Glutamatergic neuron (in vitro differentiated cells): ENCODE results near the gene CTNNA2. TPM values are rescaled to one million over a fixed set of nuclear protein-coding genes. Genes with fewer than 3 reads are reported as not detected.

Source experiments
- DNase-seq: peaks from one replicate; pipeline ENCODE4 v3.0.0; 2022
- H3K27ac Mint-ChIP-seq: one replicate; pipeline ENCODE4 v1.8.0; 2020; ENCODE audit warnings: mild to moderate bottlenecking, mixed read lengths, inconsistent platforms; ENCODE audit not compliant: unreplicated experiment
- H3K27me3 Mint-ChIP-seq: one replicate; pipeline ENCODE4 v1.8.0; 2020; ENCODE audit warnings: mild to moderate bottlenecking, moderate library complexity, mixed read lengths, inconsistent platforms; ENCODE audit not compliant: unreplicated experiment
- H3K36me3 Mint-ChIP-seq: one replicate; pipeline ENCODE4 v1.8.0; 2020; ENCODE audit warnings: mild to moderate bottlenecking, mixed read lengths, inconsistent platforms; ENCODE audit not compliant: unreplicated experiment
- H3K4me1 Mint-ChIP-seq: one replicate; pipeline ENCODE4 v1.8.0; 2020; ENCODE audit warnings: mild to moderate bottlenecking, low read depth, mixed read lengths, inconsistent platforms; ENCODE audit not compliant: unreplicated experiment
- H3K4me3 Mint-ChIP-seq: one replicate; pipeline ENCODE4 v1.8.0; 2020; ENCODE audit warnings: mild to moderate bottlenecking, mixed read lengths, inconsistent platforms; ENCODE audit not compliant: unreplicated experiment
- H3K9me3 Mint-ChIP-seq: one replicate; pipeline ENCODE4 v1.8.0; 2020; ENCODE audit warnings: mild to moderate bottlenecking, moderate library complexity, mixed read lengths, inconsistent platforms; ENCODE audit not compliant: unreplicated experiment
- total RNA-seq: library from RNA; stranded (reverse); fragmentation: NEBNext Ultra II Directional; extraction: Animal tissue kit (Norgen Biotek cat#: 25700); gene quantifications from one replicate; pipeline ENCODE4 v1.2.1, GENCODE V29; 2021; ENCODE audit not compliant: unreplicated experiment
- TF ChIP-seq, protein P1 (sequence below): fragments of 200-600 bp; sonication (generic); IDR thresholded peaks from one replicate; pipeline ENCODE4 v1.5.0; 2021; ENCODE audit not compliant: partially characterized antibody, unreplicated experiment

Gene CTNNA2
- total RNA-seq, 1 donor from 2014 or later: 76.2 TPM

DNA sequence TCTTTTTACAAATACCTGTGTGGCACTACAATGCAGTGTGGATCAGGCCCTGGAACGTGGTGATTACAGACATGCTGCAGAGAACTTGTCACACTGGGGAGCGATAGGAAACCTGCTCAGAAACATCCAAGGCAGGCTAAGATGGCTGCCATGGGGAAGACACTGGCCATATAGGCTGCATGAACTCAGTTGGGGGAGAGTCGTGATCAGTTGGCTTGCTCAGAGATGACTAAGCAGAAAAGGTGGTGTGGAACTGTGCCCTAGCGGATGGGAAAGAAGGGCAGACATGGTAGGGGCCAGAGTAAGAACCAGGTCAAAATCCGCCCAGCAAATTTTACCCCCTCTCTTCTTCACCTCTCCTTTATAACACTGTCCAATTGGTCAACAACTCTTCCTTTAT is 483.9 kb downstream of the CTNNA2 start:
- H3K36me3 Mint-ChIP-seq: no peaks in the 10 kb centered on the region
- no peak overlapping the region for H3K27ac Mint-ChIP-seq
- no peaks in the 10 kb centered on the region for H3K4me1 Mint-ChIP-seq
- DNase-seq: no peak
- TF ChIP-seq, protein P1, sequence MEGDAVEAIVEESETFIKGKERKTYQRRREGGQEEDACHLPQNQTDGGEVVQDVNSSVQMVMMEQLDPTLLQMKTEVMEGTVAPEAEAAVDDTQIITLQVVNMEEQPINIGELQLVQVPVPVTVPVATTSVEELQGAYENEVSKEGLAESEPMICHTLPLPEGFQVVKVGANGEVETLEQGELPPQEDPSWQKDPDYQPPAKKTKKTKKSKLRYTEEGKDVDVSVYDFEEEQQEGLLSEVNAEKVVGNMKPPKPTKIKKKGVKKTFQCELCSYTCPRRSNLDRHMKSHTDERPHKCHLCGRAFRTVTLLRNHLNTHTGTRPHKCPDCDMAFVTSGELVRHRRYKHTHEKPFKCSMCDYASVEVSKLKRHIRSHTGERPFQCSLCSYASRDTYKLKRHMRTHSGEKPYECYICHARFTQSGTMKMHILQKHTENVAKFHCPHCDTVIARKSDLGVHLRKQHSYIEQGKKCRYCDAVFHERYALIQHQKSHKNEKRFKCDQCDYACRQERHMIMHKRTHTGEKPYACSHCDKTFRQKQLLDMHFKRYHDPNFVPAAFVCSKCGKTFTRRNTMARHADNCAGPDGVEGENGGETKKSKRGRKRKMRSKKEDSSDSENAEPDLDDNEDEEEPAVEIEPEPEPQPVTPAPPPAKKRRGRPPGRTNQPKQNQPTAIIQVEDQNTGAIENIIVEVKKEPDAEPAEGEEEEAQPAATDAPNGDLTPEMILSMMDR: no peak
- H3K27me3 Mint-ChIP-seq: no peaks in the 10 kb centered on the region
- no peak overlapping the region for H3K4me3 Mint-ChIP-seq
- H3K9me3 Mint-ChIP-seq: no peaks in the 10 kb centered on the region

- Mint-ChIP-seq H3K36me3 (no peaks in the 10 kb centered on the region), H3K4me1 (no peaks in the 10 kb centered on the region), H3K4me3 (no peak overlapping the region), H3K27ac (no peak overlapping the region), H3K27me3 (peaks cover 2% of the 10 kb centered on the region), H3K9me3 (no peaks in the 10 kb centered on the region)
- DNase-seq: no peak
- TF ChIP-seq, protein P1: no peak
These were observed 488.9 kb downstream of the CTNNA2 start for GRCh38 chr2:80001701-80002101.

DNA sequence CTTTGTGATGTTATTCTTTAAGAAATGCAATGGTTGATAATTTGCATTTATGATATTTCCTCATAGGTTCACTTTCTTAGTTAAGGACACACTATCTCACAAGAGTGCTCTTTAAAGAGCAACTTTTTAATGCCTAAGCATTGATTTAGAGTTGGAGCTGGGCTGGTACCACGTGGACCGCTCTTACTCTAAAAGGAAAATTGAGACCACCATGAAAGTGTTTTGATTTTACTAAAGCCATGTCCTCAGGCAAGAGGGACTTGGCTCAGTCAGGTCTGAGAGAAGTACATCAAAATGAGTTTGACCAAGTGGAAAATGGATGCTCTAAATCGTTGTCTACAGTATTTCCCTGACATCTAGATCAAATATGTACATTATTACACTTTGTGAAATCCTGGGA is 489.3 kb downstream of the CTNNA2 start:
- Mint-ChIP-seq H3K27me3 (peaks cover 2% of the 10 kb centered on the region), H3K4me1 (no peaks in the 10 kb centered on the region)

DNA sequence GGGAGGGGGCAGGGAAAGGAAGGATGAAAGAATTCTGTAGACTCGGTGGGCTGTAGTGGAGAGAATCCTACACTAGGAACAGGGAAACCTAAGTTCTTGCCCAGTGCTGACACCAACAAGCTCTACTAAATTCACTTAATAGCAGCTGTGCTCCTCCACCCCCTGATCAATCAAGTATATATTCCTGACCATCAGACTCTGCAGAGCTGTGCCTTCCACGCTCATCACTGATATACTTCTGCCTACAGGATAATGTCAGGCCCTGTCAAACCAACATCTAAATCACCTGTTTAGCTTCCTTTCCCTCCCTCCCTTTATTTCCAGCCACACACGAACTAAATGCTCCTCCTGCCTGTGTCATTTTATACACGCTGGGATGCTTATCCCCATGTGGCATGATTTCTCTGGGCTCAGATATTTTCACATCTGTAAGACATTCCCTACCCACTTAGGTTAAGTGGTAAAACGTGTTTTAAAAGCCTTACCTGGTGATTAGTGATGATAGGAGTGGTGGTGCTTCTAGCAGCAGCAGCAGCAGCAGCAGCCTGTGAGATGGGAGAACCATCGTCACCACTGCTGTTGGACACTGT is 489.8 kb downstream of the CTNNA2 start:
- DNase-seq: no peak
- no peak overlapping the region for H3K27ac Mint-ChIP-seq
- TF ChIP-seq, protein P1: no peak
- H3K4me3 Mint-ChIP-seq: no peak overlapping the region
- peaks cover 2% of the 10 kb centered on the region for H3K27me3 Mint-ChIP-seq
- no peaks in the 10 kb centered on the region for H3K9me3 Mint-ChIP-seq
- no peaks in the 10 kb centered on the region for H3K36me3 Mint-ChIP-seq
- no peaks in the 10 kb centered on the region for H3K4me1 Mint-ChIP-seq

More for the DNA sequence above, 489.3 kb downstream of the CTNNA2 start:
- H3K36me3 Mint-ChIP-seq: no peaks in the 10 kb centered on the region
- H3K27ac Mint-ChIP-seq: no peak overlapping the region
- TF ChIP-seq, protein P1: no peak
- no peaks in the 10 kb centered on the region for H3K9me3 Mint-ChIP-seq
- DNase-seq: no peak
- no peak overlapping the region for H3K4me3 Mint-ChIP-seq

- no peaks in the 10 kb centered on the region for H3K36me3 Mint-ChIP-seq
- no peak overlapping the region for H3K4me3 Mint-ChIP-seq
- DNase-seq: no peak
- TF ChIP-seq, protein P1: no peak
- H3K9me3 Mint-ChIP-seq: peaks cover 1% of the 10 kb centered on the region
- H3K27me3 Mint-ChIP-seq: peaks cover 2% of the 10 kb centered on the region
- H3K27ac Mint-ChIP-seq: no peak overlapping the region
- H3K4me1 Mint-ChIP-seq: no peaks in the 10 kb centered on the region
These were observed 495.1 kb downstream of the CTNNA2 start for GRCh38 chr2:80007777-80008503.
